Activated T-cell treated with anti-CD3 and anti-CD28 coated beads, Interleukin-2, amount 50 U/mL, for 72 hours (primary cell): ENCODE results near the gene KRTAP4-16. TPM values are rescaled to one million over a fixed set of nuclear protein-coding genes. Genes with fewer than 3 reads are reported as not detected.
A peak's percentile ranks its signal among the peaks of the same experiment; 100 is the strongest.
"Not testable (repeated sequence)": the region's sequence is repeated elsewhere in the genome, so short reads cannot be mapped to it uniquely, and the experiment has no call there.

Experiments
- ATAC-seq, 2 donors: fragments of 150-1000 bp; cut with Tn5 transposase; replicated peaks in 1 of 2; 2 replicates each; pipeline ENCODE4 v1.10.0; 2021; ENCODE audit warnings: moderate library complexity in 2 of 2, mild to moderate bottlenecking in 1 of 2
- DNase-seq, 2 donors: peaks; one replicate each; pipeline ENCODE4 v3.0.0; 2021 to 2022; ENCODE audit warnings: mixed read lengths in 1 of 2
- H3K27ac Mint-ChIP-seq: one replicate; pipeline ENCODE4 v1.8.0; 2022; ENCODE audit warnings: mild to moderate bottlenecking, moderate library complexity, mixed read lengths
- H3K27me3 Mint-ChIP-seq: one replicate; pipeline ENCODE4 v1.8.0; 2022; ENCODE audit warnings: low read depth, mixed read lengths
- H3K36me3 Mint-ChIP-seq, 2 donors: one replicate each; pipeline ENCODE4 v1.8.0; 2022; ENCODE audit warnings: mixed read lengths in 2 of 2, mild to moderate bottlenecking in 1 of 2; ENCODE audit not compliant: insufficient read depth in 2 of 2
- H3K4me1 Mint-ChIP-seq: one replicate; pipeline ENCODE4 v1.8.0; 2022; ENCODE audit warnings: low read depth, mixed read lengths
- H3K4me3 Mint-ChIP-seq, 2 donors: one replicate each; pipeline ENCODE4 v1.8.0; 2022; ENCODE audit warnings: mild to moderate bottlenecking in 2 of 2, mixed read lengths in 2 of 2, moderate library complexity in 2 of 2
- H3K9me3 Mint-ChIP-seq, 2 donors: one replicate each; pipeline ENCODE4 v1.8.0; 2022; ENCODE audit warnings: mixed read lengths in 2 of 2
- total RNA-seq, 2 donors: library from RNA; stranded (reverse); gene quantifications; one replicate each; pipeline ENCODE4 v1.2.3, GENCODE V29; 2022

The KRTAP4-16 gene
- total RNA-seq, 2 donors from 2014 or later: not detected

GRCh38 chr17:41082626-41083025 lies 19.4 kb downstream of the KRTAP4-16 start:
- Mint-ChIP-seq H3K4me3 (no peak overlapping the region), H3K27me3 (peaks cover 10% of the 10 kb centered on the region)
- ATAC-seq: no peak

GRCh38 chr17:41076788-41077187 lies 25.2 kb downstream of the KRTAP4-16 start:
- Mint-ChIP-seq H3K36me3 (no peaks in the 10 kb centered on the region), H3K9me3 (no peaks in the 10 kb centered on the region), H3K27me3 (peaks cover 32% of the 10 kb centered on the region), H3K4me3 (no peak overlapping the region), H3K27ac (no peak overlapping the region), H3K4me1 (no peaks in the 10 kb centered on the region)
- no peak for ATAC-seq
- DNase-seq: no peak

More at GRCh38 chr17:41082626-41083025, 19.4 kb downstream of the KRTAP4-16 start:
- Mint-ChIP-seq H3K27ac (no peak overlapping the region), H3K36me3 (no peaks in the 10 kb centered on the region), H3K9me3 (no peaks in the 10 kb centered on the region), H3K4me1 (no peaks in the 10 kb centered on the region)
- no peak for DNase-seq

GRCh38 chr17:41073676-41074075 lies 28.3 kb downstream of the KRTAP4-16 start:
- DNase-seq (no peak), ATAC-seq (no peak)
- no peaks in the 10 kb centered on the region for H3K4me1 Mint-ChIP-seq
- H3K27me3 Mint-ChIP-seq: peaks cover 22% of the 10 kb centered on the region
- H3K9me3 Mint-ChIP-seq: no peaks in the 10 kb centered on the region
- no peaks in the 10 kb centered on the region for H3K36me3 Mint-ChIP-seq
- no peak overlapping the region for H3K4me3 Mint-ChIP-seq
- H3K27ac Mint-ChIP-seq: no peak overlapping the region

GRCh38 chr17:41071606-41072360 lies 30.2 kb downstream of the KRTAP4-16 start:
- no peaks in the 10 kb centered on the region for H3K4me1 Mint-ChIP-seq
- DNase-seq: no peak
- no peak overlapping the region for H3K27ac Mint-ChIP-seq
- ATAC-seq: no peak
- H3K27me3 Mint-ChIP-seq: peaks cover 22% of the 10 kb centered on the region
- H3K4me3 Mint-ChIP-seq: no peak overlapping the region
- no peaks in the 10 kb centered on the region for H3K9me3 Mint-ChIP-seq
- no peaks in the 10 kb centered on the region for H3K36me3 Mint-ChIP-seq

- no peak for DNase-seq
- ATAC-seq: no peak
- no peaks in the 10 kb centered on the region for H3K9me3 Mint-ChIP-seq
- H3K36me3 Mint-ChIP-seq: no peaks in the 10 kb centered on the region
- no peak overlapping the region for H3K4me3 Mint-ChIP-seq
- no peaks in the 10 kb centered on the region for H3K27me3 Mint-ChIP-seq
- no peak overlapping the region for H3K27ac Mint-ChIP-seq
- H3K4me1 Mint-ChIP-seq: no peaks in the 10 kb centered on the region
Observed at GRCh38 chr17:41069031-41069430, 33.0 kb downstream of the KRTAP4-16 start.

GRCh38 chr17:41067281-41067680 lies 34.7 kb downstream of the KRTAP4-16 start:
- Mint-ChIP-seq H3K4me1 (no peaks in the 10 kb centered on the region), H3K27ac (no peak overlapping the region), H3K27me3 (no peaks in the 10 kb centered on the region), H3K9me3 (no peaks in the 10 kb centered on the region), H3K4me3 (no peak overlapping the region), H3K36me3 (no peaks in the 10 kb centered on the region)
- ATAC-seq (no peak), DNase-seq (no peak)

GRCh38 chr17:41065829-41066624 lies 36.0 kb downstream of the KRTAP4-16 start, which contains the start of gene KRTAP2-4:
Gene KRTAP2-4 (minus strand): TSS chr17:41065879. CDS start chr17:41065845, 34 bp downstream.
- H3K27ac Mint-ChIP-seq: no peak within 1 kb of the TSS
- DNase-seq: no peak
- H3K4me1 Mint-ChIP-seq: no peaks in the 10 kb centered on the region
- H3K36me3 Mint-ChIP-seq: no peaks in the 10 kb centered on the region
- peak in 1 of 2 donors; percentile 52 for ATAC-seq
- H3K4me3 Mint-ChIP-seq: no peak within 1 kb of the TSS
- H3K9me3 Mint-ChIP-seq: no peaks in the 10 kb centered on the region
- peaks cover 8% of the 10 kb centered on the region for H3K27me3 Mint-ChIP-seq

GRCh38 chr17:41065016-41065689 lies 36.9 kb downstream of the KRTAP4-16 start:
- H3K9me3 Mint-ChIP-seq, ATAC-seq, H3K4me3 Mint-ChIP-seq, DNase-seq, H3K36me3 Mint-ChIP-seq, H3K27ac Mint-ChIP-seq, H3K4me1 Mint-ChIP-seq: not testable (repeated sequence)
- H3K27me3 Mint-ChIP-seq: peaks cover 15% of the 10 kb centered on the region

- Mint-ChIP-seq H3K36me3 (no peaks in the 10 kb centered on the region), H3K27ac (no peak overlapping the region), H3K4me1 (no peaks in the 10 kb centered on the region), H3K27me3 (peaks cover 21% of the 10 kb centered on the region), H3K9me3 (no peaks in the 10 kb centered on the region), H3K4me3 (no peak overlapping the region)
- DNase-seq (no peak), ATAC-seq (no peak)
Observed at GRCh38 chr17:41064301-41064700, 37.7 kb downstream of the KRTAP4-16 start.

- Mint-ChIP-seq H3K36me3 (no peaks in the 10 kb centered on the region), H3K4me1 (no peaks in the 10 kb centered on the region), H3K4me3 (no peak overlapping the region), H3K9me3 (no peaks in the 10 kb centered on the region), H3K27me3 (peaks cover 30% of the 10 kb centered on the region), H3K27ac (no peak overlapping the region)
- no peak for ATAC-seq
- no peak for DNase-seq
Observed at GRCh38 chr17:41063449-41063848, 38.6 kb downstream of the KRTAP4-16 start.

- Mint-ChIP-seq H3K27ac (no peak overlapping the region), H3K36me3 (no peaks in the 10 kb centered on the region), H3K27me3 (peaks cover 41% of the 10 kb centered on the region), H3K4me1 (no peaks in the 10 kb centered on the region), H3K9me3 (no peaks in the 10 kb centered on the region), H3K4me3 (no peak overlapping the region)
- ATAC-seq: no peak
- no peak for DNase-seq
Observed at GRCh38 chr17:41061964-41062363, 40.0 kb downstream of the KRTAP4-16 start.

- Mint-ChIP-seq H3K4me1 (no peaks in the 10 kb centered on the region), H3K36me3 (no peaks in the 10 kb centered on the region), H3K4me3 (no peak within 1 kb of the TSS), H3K27ac (no peak within 1 kb of the TSS), H3K9me3 (no peaks in the 10 kb centered on the region), H3K27me3 (peaks cover 41% of the 10 kb centered on the region)
- ATAC-seq (no peak), DNase-seq (no peak)
Observed at GRCh38 chr17:41060052-41060604, 41.9 kb downstream of the KRTAP4-16 start, which contains the start of gene KRTAP2-3. Gene KRTAP2-3 (minus strand): TSS chr17:41060114. CDS start chr17:41060050, 64 bp downstream.
